CD4-positive, alpha-beta T cell treated with Interleukin-1 beta for 1 hour (primary cell): ENCODE results near the gene HK1.
"Not testable (repeated sequence)": the region's sequence is repeated elsewhere in the genome, so short reads cannot be mapped to it uniquely, and the experiment has no call there.

ENCODE experiments used
- DNase-seq, 2 donors: peaks; one replicate each; pipeline ENCODE4 v3.0.0-alpha.2; 2020 to 2022

HK1 gene

DNA sequence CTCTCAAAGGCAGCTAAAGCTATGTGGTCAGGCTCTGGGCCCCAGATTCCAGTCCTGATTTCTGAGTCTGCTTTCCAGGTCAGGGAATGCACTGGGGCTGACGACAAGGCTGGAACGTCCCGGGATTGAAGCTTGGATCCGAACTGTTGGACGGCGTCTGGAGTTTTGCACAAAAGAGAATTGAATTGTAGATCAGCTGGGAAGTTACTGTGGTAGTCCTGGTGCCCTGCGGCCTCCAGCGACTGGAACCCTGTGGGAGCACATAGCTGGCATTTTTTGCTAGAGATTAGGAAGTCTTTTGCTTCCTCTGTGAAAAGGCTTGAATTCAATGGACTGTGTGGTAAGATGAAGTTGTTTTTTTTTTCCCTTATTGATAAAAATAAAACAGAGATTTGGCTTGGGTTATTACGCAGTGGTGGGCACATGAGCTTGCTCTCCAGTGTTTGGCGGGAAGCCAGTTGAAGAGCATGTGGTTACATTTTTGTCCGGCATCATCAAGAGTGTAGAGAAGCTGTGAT, at the start of gene HK1:
HK1 (plus strand) TSS at position 51 of the 518 bp plus-strand sequence.
- no peak for DNase-seq

DNA sequence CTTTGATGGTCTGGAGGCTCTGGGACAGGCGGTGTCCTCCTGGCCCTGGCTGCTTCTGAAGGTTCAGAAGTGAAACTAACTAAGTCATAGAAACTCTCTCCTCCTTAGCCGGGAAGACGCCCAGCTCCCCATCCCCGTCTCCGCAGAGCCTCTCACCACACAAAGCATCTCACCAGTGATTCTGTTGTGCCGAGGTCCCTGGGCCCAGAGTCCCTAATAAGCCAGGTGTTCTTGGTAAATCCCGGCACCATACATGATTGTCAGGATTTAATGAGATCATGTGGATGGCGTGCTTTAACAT, 48.7 kb upstream of the HK1 start:
- DNase-seq, result no peak

DNA sequence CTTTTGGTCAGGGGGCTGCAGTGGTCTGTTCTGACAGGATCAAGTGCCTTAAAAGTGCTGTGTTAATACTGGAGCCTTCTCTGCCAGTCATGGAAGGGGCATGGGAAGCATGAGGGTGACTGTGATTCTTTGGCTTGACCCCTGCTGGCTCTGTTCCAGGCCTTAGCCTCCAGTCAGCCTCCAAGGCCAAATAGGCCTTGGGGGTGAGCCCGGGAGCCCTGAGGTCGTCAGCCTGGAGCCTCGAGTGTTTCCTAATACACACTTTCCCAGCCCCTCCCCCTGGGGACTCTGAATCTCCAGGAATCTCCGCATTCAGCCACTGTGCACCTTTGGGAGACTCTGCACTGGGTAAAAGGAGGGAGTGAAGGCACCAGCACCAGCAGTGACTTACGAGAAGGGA, 48.2 kb upstream of the HK1 start:
- no peak for DNase-seq

DNA sequence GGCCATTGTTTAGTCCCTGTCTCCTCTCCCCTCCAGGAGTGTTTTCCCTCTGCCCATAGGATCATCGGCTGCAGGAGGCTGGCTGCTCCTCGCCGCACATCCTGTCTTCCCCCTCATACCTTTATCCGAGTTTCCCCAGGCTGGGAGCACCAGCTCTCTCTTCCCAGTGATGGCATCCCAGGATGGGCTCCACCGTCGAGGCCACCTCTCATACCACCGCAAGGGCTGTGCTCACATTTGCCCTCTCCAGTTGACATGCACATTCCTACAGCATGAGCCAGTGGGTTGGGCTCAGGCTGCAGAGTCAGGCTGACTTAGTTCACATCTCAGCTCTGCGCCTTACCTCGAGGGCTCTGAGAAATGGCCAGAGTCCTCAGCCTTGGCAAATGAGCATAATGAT, 46.0 kb upstream of the HK1 start:
- no peak for DNase-seq

DNA sequence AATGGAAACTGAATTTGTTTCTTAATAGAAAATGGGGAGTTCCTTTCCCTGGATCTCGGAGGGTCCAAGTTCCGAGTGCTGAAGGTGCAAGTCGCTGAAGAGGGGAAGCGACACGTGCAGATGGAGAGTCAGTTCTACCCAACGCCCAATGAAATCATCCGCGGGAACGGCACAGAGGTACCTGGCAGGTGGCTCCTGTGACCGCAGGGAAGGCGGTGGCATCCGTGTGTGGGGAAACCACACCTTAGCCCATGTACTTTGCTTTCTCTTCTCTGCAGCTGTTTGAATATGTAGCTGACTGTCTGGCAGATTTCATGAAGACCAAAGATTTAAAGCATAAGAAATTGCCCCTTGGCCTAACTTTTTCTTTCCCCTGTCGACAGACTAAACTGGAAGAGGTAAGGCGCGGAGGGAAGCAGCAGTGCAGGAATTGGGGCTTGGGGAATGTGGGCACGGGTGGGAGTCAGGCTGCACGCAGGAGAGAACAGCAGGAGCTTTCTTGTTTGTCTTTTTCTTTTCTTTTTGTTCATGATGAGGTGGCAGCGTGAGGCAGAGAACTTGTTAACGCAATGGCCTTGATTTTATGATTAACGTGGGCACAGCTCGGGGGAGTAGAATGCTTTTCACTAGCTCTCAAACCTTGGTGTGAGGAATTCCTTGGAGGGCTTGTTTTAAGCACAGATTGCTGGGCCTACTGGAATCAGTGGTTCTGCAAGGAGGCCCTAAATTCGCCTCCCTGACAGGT, 45.4 kb upstream of the HK1 start:
- peak; percentile 35 to 58 for DNase-seq

DNA sequence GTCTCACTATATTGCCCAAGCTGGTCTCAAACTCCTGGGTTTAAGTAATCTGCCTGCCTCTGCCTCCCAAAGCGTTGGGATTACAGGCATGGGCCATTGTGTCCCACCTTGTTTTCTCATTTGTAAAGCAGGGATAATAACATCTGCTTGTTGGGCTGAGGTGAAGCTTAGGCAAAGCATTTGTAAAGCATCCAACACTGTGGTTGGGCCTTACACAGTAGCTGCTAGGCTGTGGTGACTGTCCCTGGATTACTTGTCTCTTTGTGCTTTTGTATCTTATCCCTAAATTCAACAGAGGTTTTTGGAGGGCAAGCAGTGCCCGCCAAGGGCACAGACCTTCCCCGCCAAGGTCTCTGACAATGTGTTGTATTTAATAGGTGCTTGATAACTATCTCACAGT, 43.8 kb upstream of the HK1 start:
- DNase-seq, result no peak

DNA sequence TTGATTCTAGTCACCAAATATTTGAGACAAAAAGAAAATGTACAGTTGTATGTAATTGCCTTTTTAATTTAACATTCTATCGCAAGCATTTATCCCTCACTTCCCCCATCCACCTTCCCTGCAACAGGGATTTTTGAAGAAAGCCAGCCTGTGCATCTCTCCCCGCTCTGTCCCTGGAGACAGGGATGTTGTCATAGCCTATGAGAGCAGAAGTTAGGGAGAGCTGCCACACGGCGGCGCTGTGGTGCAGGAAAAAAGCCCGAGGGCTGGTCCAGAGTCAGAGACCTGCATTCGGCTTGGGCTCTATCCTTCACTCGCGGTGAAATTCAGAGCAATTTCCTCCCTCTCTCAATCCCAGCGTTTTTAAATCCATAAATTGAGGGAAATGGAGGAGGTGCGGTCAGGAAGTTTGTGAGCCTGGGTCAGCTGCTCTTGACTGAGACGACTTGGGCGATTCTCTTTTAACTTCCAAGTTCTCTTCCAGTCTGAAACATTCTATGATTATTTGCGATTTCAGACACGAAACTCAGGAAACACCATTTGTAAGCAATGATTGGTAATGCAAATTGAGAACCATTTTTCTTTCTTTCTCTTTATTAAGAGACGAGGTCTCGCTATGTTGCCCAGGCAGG, 40.7 kb upstream of the HK1 start:
- peak; percentile 79 to 84 for DNase-seq

DNA sequence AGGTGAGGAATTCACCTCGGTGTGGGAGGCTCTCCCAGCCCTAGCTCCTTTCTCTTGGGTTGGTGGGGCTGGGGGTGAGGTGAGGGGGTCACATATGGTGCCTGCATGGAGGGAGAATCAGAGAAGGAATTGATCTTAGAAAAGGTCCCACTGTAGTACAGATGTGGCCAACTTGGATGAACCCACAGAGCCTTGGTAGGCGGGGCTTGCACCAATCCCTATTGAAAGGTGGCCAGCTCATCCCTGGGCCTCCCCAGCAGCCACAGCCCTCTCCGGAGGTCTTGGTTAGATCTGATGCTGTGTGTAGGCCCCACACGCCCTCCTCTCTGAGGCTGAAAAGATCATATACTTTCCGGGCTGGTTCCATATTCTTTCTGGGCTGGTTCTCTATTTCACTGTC, 39.2 kb upstream of the HK1 start:
- no peak for DNase-seq

DNA sequence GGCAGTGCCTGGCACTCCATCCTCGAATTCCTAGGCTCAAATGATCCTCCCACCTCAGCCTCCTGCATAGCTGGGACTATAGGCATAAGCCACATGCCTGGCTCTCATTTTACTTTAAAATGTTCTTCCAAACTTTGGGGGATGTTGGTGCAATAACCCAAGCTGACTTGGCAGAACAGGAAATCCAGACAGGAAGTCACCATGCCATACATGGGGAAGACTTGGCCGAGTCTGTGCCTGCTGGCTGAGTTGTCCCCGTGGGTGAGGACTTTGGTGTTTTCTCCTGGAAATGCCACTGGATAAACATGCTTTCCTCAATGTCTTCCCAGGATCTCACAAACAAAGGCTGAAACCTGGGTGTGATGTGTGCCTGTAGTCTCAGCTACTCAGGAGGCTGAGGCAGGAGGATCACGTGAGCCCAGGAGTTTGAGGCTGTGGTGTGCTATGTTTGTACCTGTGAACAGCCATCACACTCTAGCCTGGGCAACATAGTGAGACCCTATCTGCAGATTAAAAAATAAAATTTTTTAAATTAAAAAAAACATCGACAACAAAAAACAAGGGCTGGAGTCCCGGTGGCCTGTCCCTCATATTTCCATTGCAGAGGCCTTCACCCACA, 38.4 kb upstream of the HK1 start:
- DNase-seq, result no peak

DNA sequence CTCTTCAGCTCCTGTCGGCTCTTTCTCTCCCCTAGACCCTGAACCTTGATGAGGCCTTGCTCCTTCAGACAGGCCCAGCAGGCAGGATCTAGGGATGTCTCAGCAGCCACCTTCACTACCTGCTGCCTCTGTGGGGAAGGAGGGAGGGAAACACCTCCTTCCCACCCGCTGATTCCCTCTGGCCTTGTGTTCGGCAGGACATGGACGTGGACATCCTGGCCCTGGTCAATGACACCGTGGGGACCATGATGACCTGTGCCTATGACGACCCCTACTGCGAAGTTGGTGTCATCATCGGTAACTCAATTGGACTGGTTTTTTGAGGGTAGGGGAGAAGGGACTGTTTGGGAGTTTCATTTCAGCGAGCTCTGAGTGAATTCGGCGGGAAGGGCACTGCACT, 37.8 kb upstream of the HK1 start:
- no peak for DNase-seq

DNA sequence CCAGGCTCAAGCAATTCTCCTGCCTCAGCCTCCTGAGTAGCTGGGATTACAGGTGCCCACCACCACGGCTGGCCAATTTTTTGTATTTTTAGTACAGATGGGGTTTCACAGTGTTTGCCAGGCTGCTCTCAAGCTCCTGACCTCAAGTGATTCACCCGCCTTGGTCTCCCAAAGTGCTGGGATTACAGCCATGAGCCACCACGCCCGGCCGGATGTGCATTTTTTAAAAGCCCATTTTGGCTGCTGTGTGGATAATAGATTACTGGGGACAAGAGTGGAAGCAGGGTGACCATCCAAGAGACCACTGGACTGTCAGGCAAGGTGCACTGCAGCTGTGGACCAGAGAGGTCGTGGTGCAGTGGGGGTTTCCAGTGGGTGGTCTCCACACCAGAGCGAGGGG, 36.7 kb upstream of the HK1 start:
- no peak for DNase-seq

DNA sequence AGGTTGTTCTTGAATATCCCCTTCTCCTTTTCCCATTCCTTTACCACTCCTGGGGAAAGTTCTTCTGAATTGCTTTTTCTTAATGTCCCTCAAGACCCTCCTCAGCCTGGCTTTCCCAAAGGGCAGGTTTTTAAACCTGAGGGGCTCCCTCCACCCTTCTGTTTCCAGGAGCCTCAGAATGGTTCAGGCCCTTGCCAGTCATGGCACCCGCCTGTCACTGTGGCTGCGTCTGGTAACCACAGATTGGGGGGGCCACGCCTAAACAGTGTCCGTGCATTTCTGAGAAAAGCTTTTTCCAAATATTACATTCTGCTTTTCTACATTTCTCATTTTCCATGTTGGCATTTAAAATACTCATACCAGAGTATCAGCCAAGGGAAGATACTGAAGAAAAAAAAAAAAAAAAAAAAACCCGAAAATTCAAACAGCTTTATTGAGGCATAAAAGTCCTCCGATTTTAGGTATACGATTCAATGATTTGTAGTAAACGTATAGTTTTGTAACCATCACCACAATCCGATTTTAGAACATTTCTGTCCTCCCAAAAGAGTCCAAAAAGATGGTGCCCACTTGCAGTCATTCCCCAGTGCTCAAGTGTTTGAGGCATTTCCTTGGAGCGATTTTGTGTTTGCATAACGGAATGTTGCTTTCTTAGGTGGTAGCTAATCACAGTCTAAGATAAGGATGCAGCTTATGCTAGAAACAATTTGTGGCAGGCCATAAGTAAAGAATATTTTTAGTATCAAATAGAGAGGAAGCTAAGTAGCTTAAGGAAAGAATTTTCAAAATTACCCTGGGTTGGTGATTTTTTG, 36.0 kb upstream of the HK1 start:
- DNase-seq, result no peak

DNA sequence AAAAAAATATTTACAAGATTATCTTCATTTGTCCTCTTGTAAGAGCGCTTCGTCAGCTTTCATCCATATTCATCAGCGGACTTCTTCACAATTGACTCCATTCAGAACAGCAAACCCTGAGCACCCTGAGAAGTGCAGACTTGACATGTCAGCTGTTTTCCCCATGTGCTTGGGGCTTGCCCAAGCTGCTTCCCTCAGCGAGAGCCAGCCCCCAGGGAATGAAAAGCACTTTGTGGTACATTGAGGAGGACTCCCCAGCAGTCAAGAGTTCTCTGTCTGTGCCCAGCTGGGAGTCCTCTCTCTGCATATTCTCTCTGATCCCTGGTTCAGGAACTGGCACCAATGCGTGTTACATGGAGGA, 35.5 kb upstream of the HK1 start:
- no peak for DNase-seq

DNA sequence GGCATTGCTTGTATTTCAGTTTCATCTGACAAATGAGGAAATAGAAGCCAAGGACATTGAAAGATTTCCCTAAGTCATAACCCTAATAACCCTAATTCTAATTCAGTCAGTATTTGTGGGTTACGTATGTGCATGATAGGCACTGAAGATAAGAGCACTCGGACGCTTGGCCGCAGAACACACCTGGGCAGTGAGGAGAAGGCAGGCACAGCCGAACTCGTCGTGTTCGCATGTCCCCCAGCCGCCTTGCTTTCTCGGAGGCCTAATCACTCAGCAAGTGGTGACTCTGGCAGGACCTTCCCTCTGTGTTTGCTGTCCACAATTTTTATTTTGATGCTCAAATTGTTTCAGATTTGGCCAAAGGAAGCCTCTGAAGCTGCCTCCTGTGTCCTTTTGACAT, 34.5 kb upstream of the HK1 start:
- DNase-seq, result no peak

DNA sequence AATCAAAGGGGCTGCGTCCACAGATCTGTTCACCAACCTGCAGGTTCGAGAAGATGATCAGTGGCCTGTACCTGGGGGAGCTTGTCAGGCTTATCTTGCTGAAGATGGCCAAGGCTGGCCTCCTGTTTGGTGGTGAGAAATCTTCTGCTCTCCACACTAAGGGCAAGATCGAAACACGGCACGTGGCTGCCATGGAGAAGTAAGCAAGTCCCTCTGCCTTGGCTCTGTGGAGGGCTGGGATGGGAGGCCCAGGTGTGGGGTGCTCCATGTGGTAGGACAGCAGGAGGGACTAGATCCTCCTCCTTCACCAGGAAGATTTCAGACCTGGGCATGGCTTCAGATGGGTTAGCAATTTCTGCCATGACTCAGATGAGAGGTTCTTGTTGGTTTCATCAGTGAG, 32.3 kb upstream of the HK1 start:
- no peak for DNase-seq

DNA sequence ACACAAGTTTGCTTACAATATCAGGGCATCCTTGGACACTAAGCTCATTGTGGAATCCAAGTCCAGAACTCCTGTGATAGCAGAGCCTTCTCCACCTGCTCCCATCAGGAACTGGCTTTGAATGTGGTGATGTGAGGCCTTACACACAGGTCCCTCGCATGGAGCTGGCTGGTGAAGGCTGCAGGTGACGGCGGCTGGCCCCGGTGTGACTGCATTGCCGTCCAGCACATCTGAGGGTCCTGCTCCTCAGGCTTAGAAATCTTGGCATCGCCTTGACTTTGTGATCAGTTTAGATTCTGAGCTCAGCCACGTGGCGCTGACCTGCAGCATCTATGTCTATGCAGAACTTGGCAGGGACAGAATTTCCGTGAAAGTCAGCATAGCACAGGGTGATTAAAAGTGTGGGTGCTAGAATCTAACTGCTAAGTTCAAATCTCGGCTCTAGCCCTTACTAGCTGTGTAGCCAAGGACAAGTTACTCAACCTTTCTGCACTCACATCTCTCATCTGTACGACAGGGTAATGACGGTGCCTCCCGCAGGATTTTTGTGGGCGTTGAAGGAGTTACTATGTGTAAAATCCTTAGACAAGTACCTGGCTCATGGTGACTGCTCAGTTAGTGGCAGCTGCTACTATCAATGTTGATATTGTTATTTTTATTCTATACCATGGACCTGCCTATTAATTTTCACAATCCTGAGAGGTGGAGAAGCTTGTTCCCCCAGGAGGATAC, 31.5 kb upstream of the HK1 start:
- DNase-seq, result no peak

DNA sequence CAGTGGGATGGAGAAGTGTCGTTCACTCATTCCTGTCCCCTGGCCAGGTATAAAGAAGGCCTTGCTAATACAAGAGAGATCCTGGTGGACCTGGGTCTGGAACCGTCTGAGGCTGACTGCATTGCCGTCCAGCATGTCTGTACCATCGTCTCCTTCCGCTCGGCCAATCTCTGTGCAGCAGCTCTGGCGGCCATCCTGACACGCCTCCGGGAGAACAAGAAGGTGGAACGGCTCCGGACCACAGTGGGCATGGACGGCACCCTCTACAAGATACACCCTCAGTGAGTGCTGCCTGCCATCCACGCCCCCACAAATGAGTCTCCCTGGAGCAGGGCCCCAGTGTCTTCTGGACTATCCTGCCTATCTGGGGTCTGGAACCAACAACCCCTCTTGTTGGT, 31.0 kb upstream of the HK1 start:
- no peak for DNase-seq

DNA sequence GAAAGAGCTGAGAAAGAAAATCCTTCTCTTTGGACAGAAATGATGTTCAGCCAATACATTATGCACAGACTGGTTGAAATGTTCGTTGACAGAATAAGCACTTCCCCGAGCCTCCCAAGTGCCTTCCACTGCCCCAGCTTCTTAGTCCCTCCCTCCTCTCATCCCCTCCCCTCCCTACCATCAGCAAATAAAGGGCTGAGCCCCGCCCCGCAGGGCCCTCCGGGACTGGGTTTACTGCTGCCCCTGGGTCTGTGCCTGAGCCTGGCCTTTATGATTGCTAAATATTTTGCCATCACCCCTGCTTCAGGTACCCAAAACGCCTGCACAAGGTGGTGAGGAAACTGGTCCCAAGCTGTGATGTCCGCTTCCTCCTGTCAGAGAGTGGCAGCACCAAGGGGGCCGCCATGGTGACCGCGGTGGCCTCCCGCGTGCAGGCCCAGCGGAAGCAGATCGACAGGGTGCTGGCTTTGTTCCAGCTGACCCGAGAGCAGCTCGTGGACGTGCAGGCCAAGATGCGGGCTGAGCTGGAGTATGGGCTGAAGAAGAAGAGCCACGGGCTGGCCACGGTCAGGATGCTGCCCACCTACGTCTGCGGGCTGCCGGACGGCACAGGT, 30.1 kb upstream of the HK1 start:
- DNase-seq, result no peak

DNA sequence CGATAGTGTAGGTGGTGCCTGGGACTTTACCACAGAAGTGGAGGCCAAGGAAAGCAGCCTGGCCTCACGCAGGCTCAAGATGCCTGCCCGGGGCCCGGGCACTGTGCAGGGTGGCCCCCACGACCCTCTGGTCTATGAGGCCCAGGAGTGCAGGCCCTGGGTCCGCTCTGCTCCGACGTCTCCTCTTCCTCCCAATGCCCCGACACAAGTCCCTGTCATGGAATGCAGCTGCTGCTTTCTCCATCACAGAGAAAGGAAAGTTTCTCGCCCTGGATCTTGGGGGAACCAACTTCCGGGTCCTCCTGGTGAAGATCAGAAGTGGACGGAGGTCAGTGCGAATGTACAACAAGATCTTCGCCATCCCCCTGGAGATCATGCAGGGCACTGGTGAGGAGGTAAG, 28.3 kb upstream of the HK1 start:
- DNase-seq, result no peak

DNA sequence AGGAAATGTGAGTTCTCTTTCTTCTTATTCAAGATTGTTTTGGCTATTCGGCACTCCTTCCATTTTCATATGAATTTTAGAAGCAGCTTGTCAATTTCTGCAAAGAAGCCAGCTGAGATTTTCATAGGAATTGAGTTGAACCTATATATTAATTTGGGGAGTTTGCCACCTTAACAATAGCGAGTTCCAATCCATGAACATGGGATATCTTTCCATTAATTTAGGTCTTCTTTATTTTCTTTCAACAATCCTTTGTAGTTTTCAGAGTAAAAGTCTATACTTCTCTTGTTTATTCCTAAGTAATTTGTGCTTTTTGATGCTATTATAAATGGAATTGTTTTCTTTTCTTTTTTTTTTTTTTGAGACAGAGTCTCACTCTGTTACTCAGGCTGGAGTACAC, 26.9 kb upstream of the HK1 start:
- not testable (repeated sequence) for DNase-seq

DNA sequence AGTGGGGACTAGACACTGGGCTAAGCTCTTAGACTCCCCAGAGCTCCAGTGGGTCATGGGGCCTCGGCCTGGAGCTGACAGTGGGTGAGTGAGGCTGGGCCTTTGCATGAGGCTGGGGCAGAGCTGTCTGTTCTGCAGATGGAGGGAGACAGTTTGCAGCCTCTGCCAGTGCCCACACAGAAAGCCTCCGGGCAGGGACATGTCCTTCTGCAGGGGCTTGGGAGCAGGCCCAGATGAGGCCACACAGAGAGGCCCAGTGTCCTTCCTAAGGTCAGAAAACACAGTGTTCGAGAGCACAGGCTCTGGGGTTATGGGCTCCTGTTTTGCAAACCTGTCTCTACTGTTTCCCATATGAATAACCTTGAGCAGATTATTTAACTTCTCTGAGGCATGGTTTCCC, 25.1 kb upstream of the HK1 start:
- no peak for DNase-seq

DNA sequence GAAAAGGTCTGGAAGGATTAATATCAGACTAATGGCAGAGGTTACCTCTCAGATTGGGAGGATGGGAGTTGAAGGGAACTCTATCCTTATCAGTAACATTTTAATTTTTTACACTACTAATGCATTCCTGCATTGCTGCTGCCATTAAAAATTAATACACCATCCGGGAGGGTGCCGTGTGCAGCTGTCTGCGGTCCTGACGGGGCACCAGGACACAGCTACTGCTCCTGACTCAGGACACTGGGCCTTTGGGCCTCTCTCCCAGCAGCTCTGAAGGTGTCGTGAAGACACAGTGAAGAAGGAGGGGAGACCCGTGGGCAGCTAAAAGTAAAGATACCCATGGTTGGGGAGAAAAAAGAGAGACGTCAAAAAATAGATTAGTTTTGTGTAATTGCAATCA, 23.4 kb upstream of the HK1 start:
- no peak for DNase-seq
